ENCODE results near the gene PRRT2. TPM values are rescaled to one million over a fixed set of nuclear protein-coding genes. Genes with fewer than 3 reads are reported as not detected.
A peak's percentile ranks its signal among the peaks of the same experiment; 100 is the strongest.

PRRT2 gene
- total and polyA plus RNA-seq, 10 of the 15 experiments (the other 5 are each of a cell fraction or from before 2014, with no cell fraction given): 0.08 to 0.49 (median 0.12) TPM; not detected in 4

DNA sequence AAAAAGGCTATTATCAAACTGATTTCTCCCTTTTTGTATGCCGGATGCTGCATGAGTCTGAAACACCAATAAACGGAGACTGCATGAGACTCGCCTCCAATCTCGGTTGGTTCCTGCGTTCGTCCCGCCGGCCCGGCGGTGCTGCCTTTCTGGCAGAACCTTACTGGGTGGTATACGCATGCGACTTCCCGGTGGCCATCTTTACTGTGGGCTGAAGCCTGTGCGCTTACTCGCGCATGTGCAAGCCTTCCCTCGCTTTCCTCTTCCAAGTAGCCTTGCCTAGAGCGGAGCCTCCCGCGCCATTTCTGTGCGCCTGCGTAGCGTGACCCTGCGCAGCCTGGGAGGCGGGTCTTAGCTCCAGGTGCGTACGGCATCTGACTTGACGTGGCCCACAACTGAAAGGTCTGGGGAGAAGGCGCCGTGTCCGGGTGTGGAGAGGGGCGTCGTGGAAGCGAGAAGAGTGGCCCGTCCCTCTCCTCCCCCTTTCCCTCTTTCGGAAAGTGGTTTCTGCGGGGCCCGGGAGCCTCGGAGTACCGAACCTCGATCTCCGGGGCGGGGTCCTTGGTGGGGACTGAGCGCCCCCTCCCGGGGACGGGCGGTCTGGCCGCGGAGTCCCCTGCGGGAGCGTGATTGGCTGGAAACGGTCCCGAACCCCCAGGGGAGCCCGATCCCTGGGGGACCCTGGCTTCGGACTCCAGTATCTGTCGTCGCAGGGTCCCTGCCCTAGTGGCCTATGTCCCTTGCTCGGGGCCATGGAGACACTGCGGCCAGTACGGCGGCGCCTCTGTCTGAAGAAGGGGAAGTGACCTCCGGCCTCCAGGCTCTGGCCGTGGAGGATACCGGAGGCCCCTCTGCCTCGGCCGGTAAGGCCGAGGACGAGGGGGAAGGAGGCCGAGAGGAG lies 4.0 kb downstream of the PRRT2 start, which contains the start of gene PAGR1 (continued):
- TF ChIP-seq, protein P1, sequence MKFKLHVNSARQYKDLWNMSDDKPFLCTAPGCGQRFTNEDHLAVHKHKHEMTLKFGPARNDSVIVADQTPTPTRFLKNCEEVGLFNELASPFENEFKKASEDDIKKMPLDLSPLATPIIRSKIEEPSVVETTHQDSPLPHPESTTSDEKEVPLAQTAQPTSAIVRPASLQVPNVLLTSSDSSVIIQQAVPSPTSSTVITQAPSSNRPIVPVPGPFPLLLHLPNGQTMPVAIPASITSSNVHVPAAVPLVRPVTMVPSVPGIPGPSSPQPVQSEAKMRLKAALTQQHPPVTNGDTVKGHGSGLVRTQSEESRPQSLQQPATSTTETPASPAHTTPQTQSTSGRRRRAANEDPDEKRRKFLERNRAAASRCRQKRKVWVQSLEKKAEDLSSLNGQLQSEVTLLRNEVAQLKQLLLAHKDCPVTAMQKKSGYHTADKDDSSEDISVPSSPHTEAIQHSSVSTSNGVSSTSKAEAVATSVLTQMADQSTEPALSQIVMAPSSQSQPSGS (IDR thresholded peaks at IDR 0.05; ENCODE audit: low read length): no peak
- TF ChIP-seq IKZF1 (conservative IDR thresholded peaks at IDR 0.05): peak; percentile 99
- no peak for TF ChIP-seq KDM1A (IDR thresholded peaks at IDR 0.05; ENCODE audit: borderline replicate concordance)
- TF ChIP-seq PAX8 (IDR thresholded peaks at IDR 0.05): no peak
- TF ChIP-seq BRCA1 (IDR thresholded peaks at IDR 0.05; ENCODE audit: low read depth, low read length): no peak
- no peak for TF ChIP-seq SREBF2 (IDR thresholded peaks at IDR 0.05; ENCODE audit: low read length)
- TF ChIP-seq SP1 (IDR thresholded peaks at IDR 0.05; ENCODE audit: low read depth, low read length): no peak
- no peak for TF ChIP-seq JUNB (IDR thresholded peaks at IDR 0.05)
- TF ChIP-seq SREBF1 (IDR thresholded peaks at IDR 0.05; ENCODE audit: low read length): no peak
- no peak for TF ChIP-seq HDAC6 (IDR thresholded peaks at IDR 0.05; ENCODE audit: unreplicated experiment)
- peak; percentile 14 to 45; a peak in 2 of 4 replicates for TF ChIP-seq BHLHE40 (IDR thresholded peaks at IDR 0.05; ENCODE audit: borderline replicate concordance in 1 of 2, low read depth in 2 of 2, low read length in 1 of 2)
- TF ChIP-seq, protein P2, sequence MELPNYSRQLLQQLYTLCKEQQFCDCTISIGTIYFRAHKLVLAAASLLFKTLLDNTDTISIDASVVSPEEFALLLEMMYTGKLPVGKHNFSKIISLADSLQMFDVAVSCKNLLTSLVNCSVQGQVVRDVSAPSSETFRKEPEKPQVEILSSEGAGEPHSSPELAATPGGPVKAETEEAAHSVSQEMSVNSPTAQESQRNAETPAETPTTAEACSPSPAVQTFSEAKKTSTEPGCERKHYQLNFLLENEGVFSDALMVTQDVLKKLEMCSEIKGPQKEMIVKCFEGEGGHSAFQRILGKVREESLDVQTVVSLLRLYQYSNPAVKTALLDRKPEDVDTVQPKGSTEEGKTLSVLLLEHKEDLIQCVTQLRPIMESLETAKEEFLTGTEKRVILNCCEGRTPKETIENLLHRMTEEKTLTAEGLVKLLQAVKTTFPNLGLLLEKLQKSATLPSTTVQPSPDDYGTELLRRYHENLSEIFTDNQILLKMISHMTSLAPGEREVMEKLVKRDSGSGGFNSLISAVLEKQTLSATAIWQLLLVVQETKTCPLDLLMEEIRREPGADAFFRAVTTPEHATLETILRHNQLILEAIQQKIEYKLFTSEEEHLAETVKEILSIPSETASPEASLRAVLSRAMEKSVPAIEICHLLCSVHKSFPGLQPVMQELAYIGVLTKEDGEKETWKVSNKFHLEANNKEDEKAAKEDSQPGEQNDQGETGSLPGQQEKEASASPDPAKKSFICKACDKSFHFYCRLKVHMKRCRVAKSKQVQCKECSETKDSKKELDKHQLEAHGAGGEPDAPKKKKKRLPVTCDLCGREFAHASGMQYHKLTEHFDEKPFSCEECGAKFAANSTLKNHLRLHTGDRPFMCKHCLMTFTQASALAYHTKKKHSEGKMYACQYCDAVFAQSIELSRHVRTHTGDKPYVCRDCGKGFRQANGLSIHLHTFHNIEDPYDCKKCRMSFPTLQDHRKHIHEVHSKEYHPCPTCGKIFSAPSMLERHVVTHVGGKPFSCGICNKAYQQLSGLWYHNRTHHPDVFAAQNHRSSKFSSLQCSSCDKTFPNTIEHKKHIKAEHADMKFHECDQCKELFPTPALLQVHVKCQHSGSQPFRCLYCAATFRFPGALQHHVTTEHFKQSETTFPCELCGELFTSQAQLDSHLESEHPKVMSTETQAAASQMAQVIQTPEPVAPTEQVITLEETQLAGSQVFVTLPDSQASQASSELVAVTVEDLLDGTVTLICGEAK (IDR thresholded peaks at IDR 0.05; ENCODE audit: borderline replicate concordance): peak; percentile 53; the same call in 1 of the 2 replicates
- TF ChIP-seq CREB1 (IDR thresholded peaks at IDR 0.05; ENCODE audit: low read depth): no peak
- no peak for TF ChIP-seq ZBED1 (IDR thresholded peaks at IDR 0.05; ENCODE audit: borderline replicate concordance)
- TF ChIP-seq SIN3A (IDR thresholded peaks at IDR 0.05; ENCODE audit: low read depth, low read length): peak; percentile 71
- TF ChIP-seq SMAD5 (IDR thresholded peaks at IDR 0.05; ENCODE audit: low read depth): no peak; the same call in 1 of the 2 replicates
- TF ChIP-seq, protein P3, sequence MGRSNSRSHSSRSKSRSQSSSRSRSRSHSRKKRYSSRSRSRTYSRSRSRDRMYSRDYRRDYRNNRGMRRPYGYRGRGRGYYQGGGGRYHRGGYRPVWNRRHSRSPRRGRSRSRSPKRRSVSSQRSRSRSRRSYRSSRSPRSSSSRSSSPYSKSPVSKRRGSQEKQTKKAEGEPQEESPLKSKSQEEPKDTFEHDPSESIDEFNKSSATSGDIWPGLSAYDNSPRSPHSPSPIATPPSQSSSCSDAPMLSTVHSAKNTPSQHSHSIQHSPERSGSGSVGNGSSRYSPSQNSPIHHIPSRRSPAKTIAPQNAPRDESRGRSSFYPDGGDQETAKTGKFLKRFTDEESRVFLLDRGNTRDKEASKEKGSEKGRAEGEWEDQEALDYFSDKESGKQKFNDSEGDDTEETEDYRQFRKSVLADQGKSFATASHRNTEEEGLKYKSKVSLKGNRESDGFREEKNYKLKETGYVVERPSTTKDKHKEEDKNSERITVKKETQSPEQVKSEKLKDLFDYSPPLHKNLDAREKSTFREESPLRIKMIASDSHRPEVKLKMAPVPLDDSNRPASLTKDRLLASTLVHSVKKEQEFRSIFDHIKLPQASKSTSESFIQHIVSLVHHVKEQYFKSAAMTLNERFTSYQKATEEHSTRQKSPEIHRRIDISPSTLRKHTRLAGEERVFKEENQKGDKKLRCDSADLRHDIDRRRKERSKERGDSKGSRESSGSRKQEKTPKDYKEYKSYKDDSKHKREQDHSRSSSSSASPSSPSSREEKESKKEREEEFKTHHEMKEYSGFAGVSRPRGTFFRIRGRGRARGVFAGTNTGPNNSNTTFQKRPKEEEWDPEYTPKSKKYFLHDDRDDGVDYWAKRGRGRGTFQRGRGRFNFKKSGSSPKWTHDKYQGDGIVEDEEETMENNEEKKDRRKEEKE (IDR thresholded peaks at IDR 0.05): no peak
- TF ChIP-seq CHD1 (IDR thresholded peaks at IDR 0.05; ENCODE audit: low read depth, low read length): no peak; the same call in none of the 2 replicates
- TF ChIP-seq, protein P4, sequence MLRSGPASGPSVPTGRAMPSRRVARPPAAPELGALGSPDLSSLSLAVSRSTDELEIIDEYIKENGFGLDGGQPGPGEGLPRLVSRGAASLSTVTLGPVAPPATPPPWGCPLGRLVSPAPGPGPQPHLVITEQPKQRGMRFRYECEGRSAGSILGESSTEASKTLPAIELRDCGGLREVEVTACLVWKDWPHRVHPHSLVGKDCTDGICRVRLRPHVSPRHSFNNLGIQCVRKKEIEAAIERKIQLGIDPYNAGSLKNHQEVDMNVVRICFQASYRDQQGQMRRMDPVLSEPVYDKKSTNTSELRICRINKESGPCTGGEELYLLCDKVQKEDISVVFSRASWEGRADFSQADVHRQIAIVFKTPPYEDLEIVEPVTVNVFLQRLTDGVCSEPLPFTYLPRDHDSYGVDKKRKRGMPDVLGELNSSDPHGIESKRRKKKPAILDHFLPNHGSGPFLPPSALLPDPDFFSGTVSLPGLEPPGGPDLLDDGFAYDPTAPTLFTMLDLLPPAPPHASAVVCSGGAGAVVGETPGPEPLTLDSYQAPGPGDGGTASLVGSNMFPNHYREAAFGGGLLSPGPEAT (IDR thresholded peaks at IDR 0.05; ENCODE audit: low read depth): peak; percentile 77
- TF ChIP-seq MEF2A (IDR thresholded peaks at IDR 0.05; ENCODE audit: insufficient read depth, low read depth, low read length): 0 out of 2 replicates have a peak, but pooled peaks have one; percentile 8

Measured in GM12878 (cell line).